Right lobe of liver (tissue), 4 donors: ENCODE measurements around the gene LCMT1.

Source experiments
- POLR2A ChIP-seq: fragments of 450-650 bp; IDR thresholded peaks from one replicate; pipeline ENCODE4 v1.6.1; 2017; ENCODE audit warnings: antibody characterized with exemption, mild to moderate bottlenecking
- TF ChIP-seq, protein P1 (sequence below), 4 donors: fragments of 200-600 bp in 3 of 4; fragments of 450-650 bp in 1 of 4; IDR thresholded peaks; one replicate each; pipeline versions ENCODE4 v1.5.1 to v1.8.0; 2016 to 2022; ENCODE audit warnings: antibody characterized with exemption in 4 of 4, mild to moderate bottlenecking in 2 of 4
- donor health status: DM: no; HTN: no; CAD: no.
- donor health status: DM: no; HTN: no; CAD: no.
- donor health status: DM: no; HTN: yes; CAD: no.

DNA sequence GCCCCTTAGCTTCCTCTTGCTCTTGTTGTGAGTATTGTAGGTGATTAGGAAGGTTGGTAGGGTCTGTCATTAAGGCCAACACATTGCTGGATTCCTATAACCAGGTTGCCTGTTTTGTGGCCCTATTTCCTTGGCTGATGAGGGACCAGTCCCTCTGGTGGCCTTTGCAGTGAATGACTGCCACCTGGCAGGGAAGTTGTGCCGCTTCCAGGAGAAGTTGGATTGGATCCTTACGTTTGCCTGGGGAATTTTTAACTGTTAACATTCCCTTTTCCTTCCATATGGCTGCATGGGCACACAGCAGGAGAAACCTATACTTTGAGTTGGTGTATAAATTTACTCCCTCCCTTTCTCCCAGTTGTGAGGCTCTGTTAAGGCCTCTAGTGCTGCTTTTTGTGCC is 32.4 kb downstream of the LCMT1 start:
- TF ChIP-seq, protein P1, sequence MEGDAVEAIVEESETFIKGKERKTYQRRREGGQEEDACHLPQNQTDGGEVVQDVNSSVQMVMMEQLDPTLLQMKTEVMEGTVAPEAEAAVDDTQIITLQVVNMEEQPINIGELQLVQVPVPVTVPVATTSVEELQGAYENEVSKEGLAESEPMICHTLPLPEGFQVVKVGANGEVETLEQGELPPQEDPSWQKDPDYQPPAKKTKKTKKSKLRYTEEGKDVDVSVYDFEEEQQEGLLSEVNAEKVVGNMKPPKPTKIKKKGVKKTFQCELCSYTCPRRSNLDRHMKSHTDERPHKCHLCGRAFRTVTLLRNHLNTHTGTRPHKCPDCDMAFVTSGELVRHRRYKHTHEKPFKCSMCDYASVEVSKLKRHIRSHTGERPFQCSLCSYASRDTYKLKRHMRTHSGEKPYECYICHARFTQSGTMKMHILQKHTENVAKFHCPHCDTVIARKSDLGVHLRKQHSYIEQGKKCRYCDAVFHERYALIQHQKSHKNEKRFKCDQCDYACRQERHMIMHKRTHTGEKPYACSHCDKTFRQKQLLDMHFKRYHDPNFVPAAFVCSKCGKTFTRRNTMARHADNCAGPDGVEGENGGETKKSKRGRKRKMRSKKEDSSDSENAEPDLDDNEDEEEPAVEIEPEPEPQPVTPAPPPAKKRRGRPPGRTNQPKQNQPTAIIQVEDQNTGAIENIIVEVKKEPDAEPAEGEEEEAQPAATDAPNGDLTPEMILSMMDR (IDR thresholded peaks at IDR 0.05) = peak in 3 of 4 donors; percentile 26 to 42 (median 33)
- no peak for TF ChIP-seq POLR2A
